ENCODE measurements around the gene RPRD1B. TPM values are rescaled to one million over a fixed set of nuclear protein-coding genes. Genes with fewer than 3 reads are reported as not detected.

The RPRD1B gene
- total and polyA plus RNA-seq, 2 of the 8 experiments (the other 6 are each of a cell fraction or from before 2014, with no cell fraction given), result 10.3 to 20.9 TPM

DNA sequence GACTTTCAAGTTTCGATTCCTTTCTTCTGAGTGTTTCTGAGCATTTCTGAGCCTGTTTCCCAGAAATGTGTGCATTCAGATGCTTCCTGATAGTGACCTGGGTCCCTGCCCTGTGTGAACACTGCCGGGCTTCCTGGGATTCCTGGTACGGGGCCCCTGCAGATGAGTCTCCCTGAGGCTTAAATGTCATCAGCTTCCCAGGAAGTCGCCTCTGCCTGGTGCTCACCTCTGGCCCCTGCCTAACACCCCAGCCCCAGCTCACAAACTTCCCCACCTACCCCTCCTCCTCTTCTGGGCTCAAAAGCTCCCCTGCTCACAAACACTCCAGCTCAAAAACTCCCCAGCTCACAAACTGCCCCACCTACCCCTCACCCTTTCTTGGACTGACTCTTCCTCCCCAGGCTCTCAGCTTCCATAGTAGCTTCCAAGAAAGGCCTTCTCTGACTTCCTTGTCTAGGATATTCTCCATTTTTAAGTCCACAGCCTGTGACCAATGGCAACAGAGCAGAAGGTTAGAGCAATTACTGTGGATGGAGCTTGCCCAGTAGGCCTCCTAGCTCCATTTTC is 89.6 kb downstream of the RPRD1B start:
- Histone ChIP-seq H3K4me3 (ENCODE audit: extremely low read depth in 1 of 4, insufficient read depth in 2 of 4, low read depth in 3 of 4, low read length in 4 of 4) (no peak overlapping the region), H4K20me1 (replicated peaks in 1 of 2; ENCODE audit: control insufficient read depth in 1 of 2, insufficient read depth in 2 of 2, low read length in 2 of 2) (no peaks in the 10 kb centered on the region), H3K4me1 (replicated peaks in 1 of 4; ENCODE audit: control insufficient read depth in 3 of 4, insufficient read depth in 4 of 4, low read length in 3 of 4) (peaks cover 0 to 3% (median 0%) of the 10 kb centered on the region in 4 experiments; a peak in 1 of 7 replicates), H4K8ac (ENCODE audit: extremely low read depth, insufficient read depth, low read length) (no peak overlapping the region), H2BK120ac (replicated peaks; ENCODE audit: low read depth, low read length) (no peak overlapping the region), H4K91ac (replicated peaks; ENCODE audit: insufficient read length, low read length) (no peak overlapping the region), H2AK5ac (ENCODE audit: low read depth, low read length) (no peak overlapping the region), H3K36me3 (ENCODE audit: control insufficient read depth in 2 of 4, insufficient read depth in 4 of 4, low read length in 3 of 4) (no peaks in the 10 kb centered on the region), H3K4me2 (ENCODE audit: insufficient read depth in 1 of 2, low read depth in 2 of 2, low read length in 2 of 2) (no peak overlapping the region), H3K9ac (replicated peaks in 1 of 4; ENCODE audit: extremely low read depth in 1 of 4, low read depth in 3 of 4, low read length in 3 of 4) (no peak overlapping the region), H3K27ac (ENCODE audit: low read depth, low read length) (no peak overlapping the region), H2AFZ (ENCODE audit: low read length) (no peak overlapping the region), H2BK5ac (ENCODE audit: low read depth, low read length) (no peak overlapping the region), H3K18ac (ENCODE audit: extremely low read depth, low read length) (no peak overlapping the region), H3K79me1 (ENCODE audit: low read depth, low read length) (no peaks in the 10 kb centered on the region), H3K27me3 (replicated peaks in 1 of 4; ENCODE audit: control insufficient read depth in 3 of 4, extremely low read depth in 1 of 4, insufficient read depth in 3 of 4, low read length in 3 of 4) (no peaks in the 10 kb centered on the region), H3K9me3 (ENCODE audit: insufficient read depth in 2 of 2, low read depth in 1 of 2, low read length in 1 of 2) (no peaks in the 10 kb centered on the region), H2BK15ac (ENCODE audit: low read length) (no peak overlapping the region), H4K5ac (ENCODE audit: insufficient read length, low read depth, low read length) (no peak overlapping the region), H3K14ac (ENCODE audit: insufficient read length) (no peak overlapping the region), H3K56ac (replicated peaks; ENCODE audit: insufficient read length, low read depth, low read length) (no peak overlapping the region), H3K23ac (ENCODE audit: insufficient read length) (no peak overlapping the region), H3K79me2 (ENCODE audit: control insufficient read depth in 1 of 2, insufficient read depth in 2 of 2, low read length in 2 of 2) (no peaks in the 10 kb centered on the region), H3K4ac (replicated peaks; ENCODE audit: insufficient read length, low read depth, low read length) (no peak overlapping the region), H2BK20ac (ENCODE audit: low read length) (no peak overlapping the region), H3K23me2 (ENCODE audit: low read depth, low read length) (no peaks in the 10 kb centered on the region), H2BK12ac (ENCODE audit: low read depth, low read length) (no peak overlapping the region)
- WGBS, 2 experiments (ENCODE audit: extremely low coverage in 1 of 2, insufficient coverage in 1 of 2, insufficient read length in 1 of 2, insufficient replicate concordance in 2 of 2, low coverage in 1 of 2, low lambda C conversion rate in 2 of 2, missing lambda C conversion rate in 1 of 2), result 89% methylated on average over 3 of the region's 4 CpGs; no CpG with 5 or more reads in 1 of the 2 experiments
- POLR2A ChIA-PET (ENCODE audit: partially characterized antibody), result no interaction called here
- DNase-seq (ENCODE audit: low read depth in 1 of 2, low spot score in 2 of 2), result peak in 1 of 2 experiments; percentile 43
- CTCF ChIA-PET (ENCODE audit: partially characterized antibody), result interaction anchor here (1.0 to 4.9 kb wide), 5 partner anchors 8 to 182 kb away, joined by 3 to 20 read pairs (median 4); no protein-coding TSS in a partner anchor
- FAIRE-seq, result no peak
- TF ChIP-seq CHD1 (IDR thresholded peaks at IDR 0.05; ENCODE audit: low read depth, low read length) (no peak), GABPA (IDR thresholded peaks at IDR 0.05; ENCODE audit: borderline replicate concordance, insufficient read depth, low read length) (no peak), E2F6 (IDR thresholded peaks at IDR 0.05) (no peak), HDAC2 (IDR thresholded peaks at IDR 0.05; ENCODE audit: borderline replicate concordance in 1 of 2, low read depth in 2 of 2, low read length in 2 of 2) (no peak), TAF7 (optimal IDR thresholded peaks at IDR 0.05; ENCODE audit: borderline replicate concordance, low read depth, low read length) (no peak)
